WTC11 (cell line): ENCODE data around the gene UPF1. TPM values are rescaled to one million over a fixed set of nuclear protein-coding genes. Genes with fewer than 3 reads are reported as not detected.

Source experiments
- ATAC-seq: fragments of 200-7000 bp; cut with Tn5 transposase; 2 replicates; pipeline ENCODE4 v1.10.0; 2021; ENCODE audit warnings: mild to moderate bottlenecking, moderate library complexity
- CTCF ChIA-PET: fragments of 300-600 bp; sonication (Branson Sonifier 250); formaldehyde crosslinking; loops from one replicate; lab custom pipeline; 2021; ENCODE audit warnings: antibody characterized with exemption; lab: Charles Lee
- POLR2A ChIA-PET: fragments of 350-600 bp; sonication (Branson Sonifier 250); formaldehyde crosslinking; loops from one replicate; lab custom pipeline; 2021; ENCODE audit warnings: antibody characterized with exemption; lab: Charles Lee
- DNase-seq: peaks from one replicate; pipeline ENCODE4 v3.0.0; 2021; ENCODE audit warnings: low spot score
- H3K27ac Mint-ChIP-seq: 2 replicates; pipeline ENCODE4 v1.8.0; 2021; ENCODE audit warnings: mixed read lengths
- H3K27me3 Mint-ChIP-seq: 2 replicates; pipeline ENCODE4 v1.8.0; 2021; ENCODE audit warnings: low read depth, mild to moderate bottlenecking, moderate library complexity, mixed read lengths
- H3K36me3 Mint-ChIP-seq: 2 replicates; pipeline ENCODE4 v1.8.0; 2021; ENCODE audit warnings: mixed read lengths
- H3K4me1 Mint-ChIP-seq: 2 replicates; pipeline ENCODE4 v1.8.0; 2022; ENCODE audit warnings: mixed read lengths
- H3K4me3 Mint-ChIP-seq: 2 replicates; pipeline ENCODE4 v1.8.0; 2021; ENCODE audit warnings: mild to moderate bottlenecking, moderate library complexity, mixed read lengths
- H3K9me3 Mint-ChIP-seq: 2 replicates; pipeline ENCODE4 v1.8.0; 2021; ENCODE audit warnings: mixed read lengths
- ATF1 ChIP-seq: sonication (generic); formaldehyde crosslinking; IDR thresholded peaks from 2 replicates; pipeline ENCODE4 v1.8.1; 2023; ENCODE audit warnings: mild to moderate bottlenecking, moderate library complexity, missing genetic modification reagents
- GRHL2 ChIP-seq: fragments of 250-450 bp; sonication (Bioruptor Pico); IDR thresholded peaks from 2 replicates; pipeline ENCODE4 v1.8.0; 2022; ENCODE audit warnings: mild to moderate bottlenecking, moderate library complexity; ENCODE audit not compliant: insufficient replicate concordance, severe bottlenecking
- IRF2 ChIP-seq: sonication (generic); formaldehyde crosslinking; IDR thresholded peaks from 2 replicates; pipeline ENCODE4 v1.8.0; 2022; ENCODE audit warnings: low read depth, missing genetic modification reagents, borderline replicate concordance
- JUN ChIP-seq: sonication (generic); formaldehyde crosslinking; IDR thresholded peaks from 2 replicates; pipeline ENCODE4 v1.8.0; 2023; ENCODE audit warnings: mild to moderate bottlenecking, missing genetic modification reagents
- KAT7 ChIP-seq: sonication (generic); formaldehyde crosslinking; IDR thresholded peaks from 2 replicates; pipeline ENCODE4 v1.8.1; 2023; ENCODE audit warnings: missing genetic modification reagents, mild to moderate bottlenecking, borderline replicate concordance
- NFYB ChIP-seq: sonication (generic); formaldehyde crosslinking; conservative IDR thresholded peaks from 2 replicates; pipeline ENCODE4 v1.8.0; 2022; ENCODE audit warnings: low read depth, missing genetic modification reagents
- NR2C2 ChIP-seq: sonication (generic); formaldehyde crosslinking; IDR thresholded peaks from 2 replicates; pipeline ENCODE4 v1.8.0; 2022; ENCODE audit warnings: mild to moderate bottlenecking, missing genetic modification reagents
- NR3C1 ChIP-seq: sonication (generic); formaldehyde crosslinking; conservative IDR thresholded peaks from 2 replicates; pipeline ENCODE4 v1.8.1; 2023; ENCODE audit warnings: low read depth, mild to moderate bottlenecking, missing genetic modification reagents
- PRRX2 ChIP-seq: fragments of 250-450 bp; sonication (Bioruptor Pico); IDR thresholded peaks from 2 replicates; pipeline ENCODE4 v1.8.0; 2021; ENCODE audit warnings: mild to moderate bottlenecking
- RELA ChIP-seq: sonication (generic); formaldehyde crosslinking; IDR thresholded peaks from 2 replicates; pipeline ENCODE4 v1.8.1; 2022; ENCODE audit warnings: missing genetic modification reagents, mild to moderate bottlenecking, borderline replicate concordance
- TEAD4 ChIP-seq: sonication (generic); formaldehyde crosslinking; IDR thresholded peaks from 2 replicates; pipeline ENCODE4 v1.8.0; 2022; ENCODE audit warnings: mild to moderate bottlenecking, missing genetic modification reagents
- ZNF121 ChIP-seq: sonication (generic); formaldehyde crosslinking; IDR thresholded peaks from 2 replicates; pipeline ENCODE4 v1.8.0; 2023; ENCODE audit warnings: missing genetic modification reagents
- ZNF138 ChIP-seq: sonication (generic); formaldehyde crosslinking; conservative IDR thresholded peaks from 2 replicates; pipeline ENCODE4 v1.8.1; 2022; ENCODE audit warnings: mild to moderate bottlenecking, moderate library complexity, missing genetic modification reagents
- ZNF219 ChIP-seq: sonication (generic); formaldehyde crosslinking; IDR thresholded peaks from 2 replicates; pipeline ENCODE4 v1.8.0; 2023; ENCODE audit warnings: missing genetic modification reagents, mild to moderate bottlenecking, borderline replicate concordance
- ZNF232 ChIP-seq: sonication (generic); formaldehyde crosslinking; IDR thresholded peaks from 2 replicates; pipeline ENCODE4 v1.8.0; 2022; ENCODE audit warnings: mild to moderate bottlenecking, missing genetic modification reagents
- ZNF423 ChIP-seq: fragments of 250-450 bp; sonication (Bioruptor Pico); IDR thresholded peaks from 2 replicates; pipeline ENCODE4 v2.1.2; 2022; ENCODE audit warnings: mild to moderate bottlenecking, moderate library complexity
- ZNF671 ChIP-seq: fragments of 250-450 bp; sonication (Bioruptor Pico); IDR thresholded peaks from 2 replicates; pipeline ENCODE4 v1.8.0; 2021; ENCODE audit warnings: mild to moderate bottlenecking
- total RNA-seq: library from RNA; stranded (reverse); gene quantifications from 3 replicates; pipeline ENCODE4 v1.2.3, GENCODE V29; 2021
- TF ChIP-seq, protein P1 (sequence below): sonication (generic); formaldehyde crosslinking; IDR thresholded peaks from 2 replicates; pipeline ENCODE4 v1.8.1; 2022; ENCODE audit warnings: mild to moderate bottlenecking, missing genetic modification reagents, moderate library complexity, borderline replicate concordance
- TF ChIP-seq, protein P2 (sequence below): sonication (generic); formaldehyde crosslinking; IDR thresholded peaks from 2 replicates; pipeline ENCODE4 v1.8.1; 2022; ENCODE audit warnings: mild to moderate bottlenecking, moderate library complexity, missing genetic modification reagents
- TF ChIP-seq, protein P3 (sequence below): sonication (generic); formaldehyde crosslinking; IDR thresholded peaks from 2 replicates; pipeline ENCODE4 v1.8.0; 2022; ENCODE audit warnings: mild to moderate bottlenecking, missing genetic modification reagents
- TF ChIP-seq, protein P4 (sequence below): fragments of 250-450 bp; sonication (Bioruptor Pico); IDR thresholded peaks from 2 replicates; pipeline ENCODE4 v2.1.2; 2022; ENCODE audit warnings: mild to moderate bottlenecking, moderate library complexity
- TF ChIP-seq, protein P5 (sequence below): sonication (generic); formaldehyde crosslinking; conservative IDR thresholded peaks from 2 replicates; pipeline ENCODE4 v1.8.1; 2023; ENCODE audit warnings: mild to moderate bottlenecking, low read depth, missing genetic modification reagents, moderate library complexity
- TF ChIP-seq, protein P6 (sequence below): sonication (generic); formaldehyde crosslinking; IDR thresholded peaks from 2 replicates; pipeline ENCODE4 v1.8.1; 2022; ENCODE audit warnings: missing genetic modification reagents, borderline replicate concordance
- TF ChIP-seq, protein P7 (sequence below): fragments of 250-450 bp; sonication (Bioruptor Pico); IDR thresholded peaks from 2 replicates; pipeline ENCODE4 v1.9.0; 2021; ENCODE audit warnings: mild to moderate bottlenecking

Gene UPF1
- total RNA-seq, 1 experiment from 2014 or later: 82.5 TPM

DNA sequence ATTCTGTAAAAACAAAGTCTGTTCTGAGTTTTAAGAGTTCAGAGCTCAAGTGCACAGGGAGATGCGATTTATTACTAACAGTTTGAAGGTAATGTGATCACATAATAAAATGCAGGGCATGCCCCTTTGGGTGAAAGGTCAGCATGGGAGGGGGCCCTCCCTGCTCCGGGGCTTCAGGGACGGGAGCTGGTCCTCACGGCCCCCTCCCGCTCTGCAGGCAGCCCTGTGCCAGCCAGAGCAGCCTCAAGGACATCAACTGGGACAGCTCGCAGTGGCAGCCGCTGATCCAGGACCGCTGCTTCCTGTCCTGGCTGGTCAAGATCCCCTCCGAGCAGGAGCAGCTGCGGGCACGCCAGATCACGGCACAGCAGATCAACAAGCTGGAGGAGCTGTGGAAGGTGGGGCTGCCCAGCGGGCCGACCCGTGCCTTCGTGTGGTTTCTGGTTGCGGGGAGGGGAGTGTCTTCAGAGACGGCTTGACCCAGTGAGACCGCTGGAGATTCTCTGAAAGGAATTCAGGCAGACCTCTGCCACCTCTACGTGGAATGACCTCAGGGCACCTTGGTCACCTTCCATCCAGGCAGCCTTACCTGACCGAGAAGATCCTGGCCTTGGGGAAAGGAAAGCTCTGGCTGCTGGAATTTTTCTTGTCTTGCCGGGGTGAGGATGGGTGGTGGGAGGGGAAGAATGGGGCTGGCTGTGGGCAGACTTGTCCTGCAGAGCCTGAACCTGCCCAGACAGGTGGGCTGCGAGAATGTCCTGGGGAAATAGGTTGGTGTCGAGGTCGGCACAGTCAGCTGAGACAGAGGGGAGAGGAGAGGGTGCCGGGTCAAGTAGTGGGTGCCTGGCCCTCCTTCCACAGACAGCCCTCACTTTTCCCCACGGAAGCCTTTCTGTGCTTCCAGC, 19.0 kb downstream of the UPF1 start:
- ChIA-PET POLR2A (no interaction called here), CTCF (interaction anchor here (1.0 kb wide), 1 partner anchor 79 kb away, joined by 3 read pairs; no protein-coding TSS in a partner anchor)
- DNase-seq (no peak), ATAC-seq (no peak)
- no peaks in the 10 kb centered on the region for H3K27me3 Mint-ChIP-seq
- peaks cover 63% of the 10 kb centered on the region for H3K36me3 Mint-ChIP-seq
- peak overlapping the region; percentile 64 for H3K27ac Mint-ChIP-seq
- H3K4me3 Mint-ChIP-seq: no peak overlapping the region
- H3K4me1 Mint-ChIP-seq: no peaks in the 10 kb centered on the region; the same call in 1 of the 2 replicates
- TF ChIP-seq, protein P1, sequence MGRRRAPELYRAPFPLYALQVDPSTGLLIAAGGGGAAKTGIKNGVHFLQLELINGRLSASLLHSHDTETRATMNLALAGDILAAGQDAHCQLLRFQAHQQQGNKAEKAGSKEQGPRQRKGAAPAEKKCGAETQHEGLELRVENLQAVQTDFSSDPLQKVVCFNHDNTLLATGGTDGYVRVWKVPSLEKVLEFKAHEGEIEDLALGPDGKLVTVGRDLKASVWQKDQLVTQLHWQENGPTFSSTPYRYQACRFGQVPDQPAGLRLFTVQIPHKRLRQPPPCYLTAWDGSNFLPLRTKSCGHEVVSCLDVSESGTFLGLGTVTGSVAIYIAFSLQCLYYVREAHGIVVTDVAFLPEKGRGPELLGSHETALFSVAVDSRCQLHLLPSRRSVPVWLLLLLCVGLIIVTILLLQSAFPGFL (CRISPR knock-in tag): no peak
- TF ChIP-seq GRHL2 (no peak), ATF1 (CRISPR knock-in tag) (no peak), ZNF138 (CRISPR knock-in tag) (no peak), ZNF219 (CRISPR knock-in tag) (no peak), ZNF671 (CRISPR knock-in tag) (no peak), IRF2 (CRISPR knock-in tag) (no peak), NR3C1 (CRISPR knock-in tag) (no peak), ZNF121 (CRISPR knock-in tag) (no peak)
- no peaks in the 10 kb centered on the region for H3K9me3 Mint-ChIP-seq

DNA sequence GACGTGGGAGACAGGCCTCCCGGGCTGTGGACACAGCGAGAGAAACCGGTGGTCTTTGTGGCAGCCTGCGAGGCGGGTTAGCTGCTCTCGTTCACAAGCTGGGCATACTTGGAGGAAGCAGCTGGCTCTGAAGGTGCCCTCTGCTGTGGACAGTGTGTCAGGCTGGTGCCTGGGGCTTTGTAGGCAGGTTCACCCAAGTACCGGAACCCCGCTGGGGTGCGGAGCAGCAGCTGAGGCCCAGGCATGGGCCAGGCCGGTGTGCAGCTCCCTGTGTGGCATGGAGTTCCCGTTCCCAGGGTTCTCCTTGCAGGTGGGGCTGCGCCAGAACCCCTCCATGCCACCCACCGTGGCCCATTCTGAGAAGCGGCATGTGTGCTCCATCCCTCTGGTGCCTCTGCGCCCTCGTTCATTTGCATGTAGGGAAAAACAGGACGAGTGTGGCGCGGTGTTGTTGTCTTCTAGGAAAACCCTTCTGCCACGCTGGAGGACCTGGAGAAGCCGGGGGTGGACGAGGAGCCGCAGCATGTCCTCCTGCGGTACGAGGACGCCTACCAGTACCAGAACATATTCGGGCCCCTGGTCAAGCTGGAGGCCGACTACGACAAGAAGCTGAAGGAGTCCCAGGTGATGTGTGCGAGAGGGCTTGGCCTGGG, 20.0 kb downstream of the UPF1 start:
- POLR2A ChIA-PET: no interaction called here
- Mint-ChIP-seq H3K4me1 (no peaks in the 10 kb centered on the region; the same call in 1 of the 2 replicates), H3K27ac (no peak overlapping the region), H3K27me3 (no peaks in the 10 kb centered on the region), H3K9me3 (no peaks in the 10 kb centered on the region), H3K36me3 (peaks cover 73% of the 10 kb centered on the region), H3K4me3 (no peak overlapping the region)
- CTCF ChIA-PET: no interaction called here
- no peak for ATAC-seq
- DNase-seq: no peak
- TF ChIP-seq NFYB (CRISPR knock-in tag): no peak
- TF ChIP-seq, protein P2, sequence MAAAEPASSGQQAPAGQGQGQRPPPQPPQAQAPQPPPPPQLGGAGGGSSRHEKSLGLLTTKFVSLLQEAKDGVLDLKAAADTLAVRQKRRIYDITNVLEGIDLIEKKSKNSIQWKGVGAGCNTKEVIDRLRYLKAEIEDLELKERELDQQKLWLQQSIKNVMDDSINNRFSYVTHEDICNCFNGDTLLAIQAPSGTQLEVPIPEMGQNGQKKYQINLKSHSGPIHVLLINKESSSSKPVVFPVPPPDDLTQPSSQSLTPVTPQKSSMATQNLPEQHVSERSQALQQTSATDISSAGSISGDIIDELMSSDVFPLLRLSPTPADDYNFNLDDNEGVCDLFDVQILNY (CRISPR knock-in tag): no peak
- no peak for TF ChIP-seq ZNF232 (CRISPR knock-in tag)
- no peak for TF ChIP-seq KAT7
- TF ChIP-seq, protein P3, sequence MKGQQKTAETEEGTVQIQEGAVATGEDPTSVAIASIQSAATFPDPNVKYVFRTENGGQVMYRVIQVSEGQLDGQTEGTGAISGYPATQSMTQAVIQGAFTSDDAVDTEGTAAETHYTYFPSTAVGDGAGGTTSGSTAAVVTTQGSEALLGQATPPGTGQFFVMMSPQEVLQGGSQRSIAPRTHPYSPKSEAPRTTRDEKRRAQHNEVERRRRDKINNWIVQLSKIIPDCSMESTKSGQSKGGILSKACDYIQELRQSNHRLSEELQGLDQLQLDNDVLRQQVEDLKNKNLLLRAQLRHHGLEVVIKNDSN: no peak
- no peak for TF ChIP-seq RELA (CRISPR knock-in tag)
- no peak for TF ChIP-seq JUN (CRISPR knock-in tag)
- no peak for TF ChIP-seq TEAD4
- TF ChIP-seq, protein P4, sequence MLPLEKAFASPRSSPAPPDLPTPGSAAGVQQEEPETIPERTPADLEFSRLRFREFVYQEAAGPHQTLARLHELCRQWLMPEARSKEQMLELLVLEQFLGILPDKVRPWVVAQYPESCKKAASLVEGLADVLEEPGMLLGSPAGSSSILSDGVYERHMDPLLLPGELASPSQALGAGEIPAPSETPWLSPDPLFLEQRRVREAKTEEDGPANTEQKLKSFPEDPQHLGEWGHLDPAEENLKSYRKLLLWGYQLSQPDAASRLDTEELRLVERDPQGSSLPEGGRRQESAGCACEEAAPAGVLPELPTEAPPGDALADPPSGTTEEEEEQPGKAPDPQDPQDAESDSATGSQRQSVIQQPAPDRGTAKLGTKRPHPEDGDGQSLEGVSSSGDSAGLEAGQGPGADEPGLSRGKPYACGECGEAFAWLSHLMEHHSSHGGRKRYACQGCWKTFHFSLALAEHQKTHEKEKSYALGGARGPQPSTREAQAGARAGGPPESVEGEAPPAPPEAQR (CRISPR knock-in tag): no peak
- TF ChIP-seq ZNF671 (CRISPR knock-in tag): no peak
- no peak for TF ChIP-seq ZNF423 (CRISPR knock-in tag)
- TF ChIP-seq, protein P5, sequence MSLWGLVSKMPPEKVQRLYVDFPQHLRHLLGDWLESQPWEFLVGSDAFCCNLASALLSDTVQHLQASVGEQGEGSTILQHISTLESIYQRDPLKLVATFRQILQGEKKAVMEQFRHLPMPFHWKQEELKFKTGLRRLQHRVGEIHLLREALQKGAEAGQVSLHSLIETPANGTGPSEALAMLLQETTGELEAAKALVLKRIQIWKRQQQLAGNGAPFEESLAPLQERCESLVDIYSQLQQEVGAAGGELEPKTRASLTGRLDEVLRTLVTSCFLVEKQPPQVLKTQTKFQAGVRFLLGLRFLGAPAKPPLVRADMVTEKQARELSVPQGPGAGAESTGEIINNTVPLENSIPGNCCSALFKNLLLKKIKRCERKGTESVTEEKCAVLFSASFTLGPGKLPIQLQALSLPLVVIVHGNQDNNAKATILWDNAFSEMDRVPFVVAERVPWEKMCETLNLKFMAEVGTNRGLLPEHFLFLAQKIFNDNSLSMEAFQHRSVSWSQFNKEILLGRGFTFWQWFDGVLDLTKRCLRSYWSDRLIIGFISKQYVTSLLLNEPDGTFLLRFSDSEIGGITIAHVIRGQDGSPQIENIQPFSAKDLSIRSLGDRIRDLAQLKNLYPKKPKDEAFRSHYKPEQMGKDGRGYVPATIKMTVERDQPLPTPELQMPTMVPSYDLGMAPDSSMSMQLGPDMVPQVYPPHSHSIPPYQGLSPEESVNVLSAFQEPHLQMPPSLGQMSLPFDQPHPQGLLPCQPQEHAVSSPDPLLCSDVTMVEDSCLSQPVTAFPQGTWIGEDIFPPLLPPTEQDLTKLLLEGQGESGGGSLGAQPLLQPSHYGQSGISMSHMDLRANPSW (CRISPR knock-in tag): no peak
- TF ChIP-seq, protein P6, sequence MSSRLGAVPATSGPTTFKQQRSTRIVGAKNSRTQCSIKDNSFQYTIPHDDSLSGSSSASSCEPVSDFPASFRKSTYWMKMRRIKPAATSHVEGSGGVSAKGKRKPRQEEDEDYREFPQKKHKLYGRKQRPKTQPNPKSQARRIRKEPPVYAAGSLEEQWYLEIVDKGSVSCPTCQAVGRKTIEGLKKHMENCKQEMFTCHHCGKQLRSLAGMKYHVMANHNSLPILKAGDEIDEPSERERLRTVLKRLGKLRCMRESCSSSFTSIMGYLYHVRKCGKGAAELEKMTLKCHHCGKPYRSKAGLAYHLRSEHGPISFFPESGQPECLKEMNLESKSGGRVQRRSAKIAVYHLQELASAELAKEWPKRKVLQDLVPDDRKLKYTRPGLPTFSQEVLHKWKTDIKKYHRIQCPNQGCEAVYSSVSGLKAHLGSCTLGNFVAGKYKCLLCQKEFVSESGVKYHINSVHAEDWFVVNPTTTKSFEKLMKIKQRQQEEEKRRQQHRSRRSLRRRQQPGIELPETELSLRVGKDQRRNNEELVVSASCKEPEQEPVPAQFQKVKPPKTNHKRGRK (CRISPR knock-in tag): no peak
- TF ChIP-seq NR2C2 (CRISPR knock-in tag): no peak
- TF ChIP-seq, protein P7, sequence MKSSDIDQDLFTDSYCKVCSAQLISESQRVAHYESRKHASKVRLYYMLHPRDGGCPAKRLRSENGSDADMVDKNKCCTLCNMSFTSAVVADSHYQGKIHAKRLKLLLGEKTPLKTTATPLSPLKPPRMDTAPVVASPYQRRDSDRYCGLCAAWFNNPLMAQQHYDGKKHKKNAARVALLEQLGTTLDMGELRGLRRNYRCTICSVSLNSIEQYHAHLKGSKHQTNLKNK (CRISPR knock-in tag): no peak
- no peak for TF ChIP-seq PRRX2 (CRISPR knock-in tag)
